HepG2 (cell line): ENCODE measurements around the gene FCHSD1. TPM values are rescaled to one million over a fixed set of nuclear protein-coding genes. Genes with fewer than 3 reads are reported as not detected.

Experiments
- SALL2 ChIP-seq: sonication (generic); formaldehyde crosslinking; IDR thresholded peaks from 2 replicates; pipeline ENCODE4 v1.8.1; 2023; ENCODE audit warnings: mild to moderate bottlenecking, missing genetic modification reagents, inconsistent platforms
- ZNF354B ChIP-seq: sonication (generic); formaldehyde crosslinking; IDR thresholded peaks from 2 replicates; pipeline ENCODE4 v1.8.0; 2022; ENCODE audit warnings: mild to moderate bottlenecking, missing genetic modification reagents
- ZNF549 ChIP-seq: sonication (generic); formaldehyde crosslinking; IDR thresholded peaks from 2 replicates; pipeline ENCODE4 v1.5.0; 2020; ENCODE audit warnings: missing genetic modification reagents
- polyA plus RNA-seq, 8 experiments: library from polyadenylated mRNA; depleted of rRNA in 3 of 8; stranded (reverse) in 7 of 8; unstranded in 1 of 8; fragments of >200 nt; fragmentation: Illumina TruSeq in 4 of 8; extraction: Trizol in 4 of 8; gene quantifications; 2 replicates each; pipeline versions ENCODE4 v1.2.1 to v1.2.3, GENCODE V29; 2011 to 2016; ENCODE audit warnings: low read depth in 4 of 8, missing spikeins in 1 of 8, mixed read lengths in 1 of 8; ENCODE audit not compliant: insufficient read depth in 1 of 8
- total RNA-seq, 5 experiments: library from RNA; depleted of rRNA; stranded (reverse); fragments of >200 nt; fragmentation: Illumina TruSeq; extraction: Trizol; gene quantifications; 2 replicates each; pipeline ENCODE4 v1.2.3, GENCODE V29; 2016; ENCODE audit warnings: low read depth in 1 of 5
- TF ChIP-seq, protein P1 (sequence below): sonication (generic); formaldehyde crosslinking; IDR thresholded peaks from 2 replicates; pipeline ENCODE4 v1.8.1; 2023; ENCODE audit warnings: mild to moderate bottlenecking, missing genetic modification reagents
- TF ChIP-seq, protein P2 (sequence below): IDR thresholded peaks from 2 replicates; pipeline ENCODE4 v1.6.1; 2016
- TF ChIP-seq, protein P3 (sequence below): IDR thresholded peaks from 2 replicates; pipeline ENCODE4 v1.6.1; 2016; ENCODE audit warnings: mild to moderate bottlenecking, missing biosample characterization, missing genetic modification reagents
- TF ChIP-seq, protein P4 (sequence below): sonication (generic); formaldehyde crosslinking; IDR thresholded peaks from 2 replicates; pipeline ENCODE4 v1.4.0; 2020; ENCODE audit warnings: mild to moderate bottlenecking, missing genetic modification reagents
- TF ChIP-seq, protein P5 (sequence below): sonication (generic); formaldehyde crosslinking; IDR thresholded peaks from 2 replicates; pipeline ENCODE4 v1.8.1; 2023; ENCODE audit warnings: mild to moderate bottlenecking, missing genetic modification reagents

Gene FCHSD1
- total and polyA plus RNA-seq, 2 of the 13 experiments (the other 11 are each of a cell fraction or from before 2014, with no cell fraction given), result 5.5 to 15.4 TPM

DNA sequence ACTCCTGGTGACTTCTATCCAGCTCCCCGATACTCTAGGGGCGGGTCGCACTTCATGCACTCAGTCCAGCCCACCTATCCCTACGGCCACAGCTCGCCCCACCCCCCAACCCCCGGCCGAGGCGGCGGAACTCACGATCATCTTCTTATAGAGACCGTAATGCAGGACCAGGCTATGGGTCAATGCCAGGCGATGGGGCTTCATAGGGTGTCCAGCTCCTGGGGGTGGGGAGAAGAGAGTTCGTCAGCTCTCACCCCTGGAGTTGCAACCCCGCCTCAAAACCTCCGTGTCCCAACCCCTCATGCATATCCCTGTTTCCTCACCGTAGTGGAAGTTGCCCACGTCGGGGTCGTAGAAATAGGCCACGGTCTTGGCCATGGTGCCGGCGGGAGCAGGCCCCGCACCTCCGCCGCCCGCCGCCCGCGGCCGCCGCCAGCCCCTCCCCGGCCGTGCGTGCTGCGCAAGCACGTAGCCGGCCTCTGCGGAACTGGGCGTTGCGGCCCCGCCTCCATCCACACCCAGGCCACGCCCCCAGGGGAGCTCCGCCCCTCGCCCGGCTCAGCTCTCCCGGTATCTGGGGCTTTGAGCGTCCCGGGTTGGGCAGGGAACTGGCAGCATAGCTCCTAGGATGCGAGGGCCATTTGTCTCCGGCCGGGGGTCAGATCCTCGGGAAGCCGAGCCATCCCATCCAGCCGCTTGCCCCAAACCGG lies 14.7 kb downstream of the FCHSD1 start, which contains the start of the genes HDAC3 and RELL2 (continued):
- TF ChIP-seq, protein P1, sequence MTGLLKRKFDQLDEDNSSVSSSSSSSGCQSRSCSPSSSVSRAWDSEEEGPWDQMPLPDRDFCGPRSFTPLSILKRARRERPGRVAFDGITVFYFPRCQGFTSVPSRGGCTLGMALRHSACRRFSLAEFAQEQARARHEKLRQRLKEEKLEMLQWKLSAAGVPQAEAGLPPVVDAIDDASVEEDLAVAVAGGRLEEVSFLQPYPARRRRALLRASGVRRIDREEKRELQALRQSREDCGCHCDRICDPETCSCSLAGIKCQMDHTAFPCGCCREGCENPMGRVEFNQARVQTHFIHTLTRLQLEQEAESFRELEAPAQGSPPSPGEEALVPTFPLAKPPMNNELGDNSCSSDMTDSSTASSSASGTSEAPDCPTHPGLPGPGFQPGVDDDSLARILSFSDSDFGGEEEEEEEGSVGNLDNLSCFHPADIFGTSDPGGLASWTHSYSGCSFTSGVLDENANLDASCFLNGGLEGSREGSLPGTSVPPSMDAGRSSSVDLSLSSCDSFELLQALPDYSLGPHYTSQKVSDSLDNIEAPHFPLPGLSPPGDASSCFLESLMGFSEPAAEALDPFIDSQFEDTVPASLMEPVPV, result 0 out of 2 replicates have a peak, but pooled peaks have one; percentile 45
- TF ChIP-seq, protein P2, sequence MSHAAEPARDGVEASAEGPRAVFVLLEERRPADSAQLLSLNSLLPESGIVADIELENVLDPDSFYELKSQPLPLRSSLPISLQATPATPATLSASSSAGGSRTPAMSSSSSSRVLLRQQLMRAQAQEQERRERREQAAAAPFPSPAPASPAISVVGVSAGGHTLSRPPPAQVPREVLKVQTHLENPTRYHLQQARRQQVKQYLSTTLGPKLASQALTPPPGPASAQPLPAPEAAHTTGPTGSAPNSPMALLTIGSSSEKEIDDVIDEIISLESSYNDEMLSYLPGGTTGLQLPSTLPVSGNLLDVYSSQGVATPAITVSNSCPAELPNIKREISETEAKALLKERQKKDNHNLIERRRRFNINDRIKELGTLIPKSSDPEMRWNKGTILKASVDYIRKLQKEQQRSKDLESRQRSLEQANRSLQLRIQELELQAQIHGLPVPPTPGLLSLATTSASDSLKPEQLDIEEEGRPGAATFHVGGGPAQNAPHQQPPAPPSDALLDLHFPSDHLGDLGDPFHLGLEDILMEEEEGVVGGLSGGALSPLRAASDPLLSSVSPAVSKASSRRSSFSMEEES (CRISPR knock-in tag), result no peak
- TF ChIP-seq SALL2 (CRISPR knock-in tag) (peak; percentile 75; the same call in 1 of the 2 replicates), ZNF549 (CRISPR knock-in tag) (no peak), ZNF354B (CRISPR knock-in tag) (0 out of 2 replicates have a peak, but pooled peaks have one; percentile 14)
- TF ChIP-seq, protein P3, sequence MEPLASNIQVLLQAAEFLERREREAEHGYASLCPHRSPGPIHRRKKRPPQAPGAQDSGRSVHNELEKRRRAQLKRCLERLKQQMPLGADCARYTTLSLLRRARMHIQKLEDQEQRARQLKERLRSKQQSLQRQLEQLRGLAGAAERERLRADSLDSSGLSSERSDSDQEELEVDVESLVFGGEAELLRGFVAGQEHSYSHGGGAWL (CRISPR knock-in tag), result no peak
- TF ChIP-seq, protein P4, sequence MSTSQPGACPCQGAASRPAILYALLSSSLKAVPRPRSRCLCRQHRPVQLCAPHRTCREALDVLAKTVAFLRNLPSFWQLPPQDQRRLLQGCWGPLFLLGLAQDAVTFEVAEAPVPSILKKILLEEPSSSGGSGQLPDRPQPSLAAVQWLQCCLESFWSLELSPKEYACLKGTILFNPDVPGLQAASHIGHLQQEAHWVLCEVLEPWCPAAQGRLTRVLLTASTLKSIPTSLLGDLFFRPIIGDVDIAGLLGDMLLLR (CRISPR knock-in tag), result 0 out of 2 replicates have a peak, but pooled peaks have one; percentile 29
- TF ChIP-seq, protein P5, sequence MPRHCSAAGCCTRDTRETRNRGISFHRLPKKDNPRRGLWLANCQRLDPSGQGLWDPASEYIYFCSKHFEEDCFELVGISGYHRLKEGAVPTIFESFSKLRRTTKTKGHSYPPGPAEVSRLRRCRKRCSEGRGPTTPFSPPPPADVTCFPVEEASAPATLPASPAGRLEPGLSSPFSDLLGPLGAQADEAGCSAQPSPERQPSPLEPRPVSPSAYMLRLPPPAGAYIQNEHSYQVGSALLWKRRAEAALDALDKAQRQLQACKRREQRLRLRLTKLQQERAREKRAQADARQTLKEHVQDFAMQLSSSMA (CRISPR knock-in tag), result no peak; the same call in 1 of the 2 replicates
